Measurements from ENCODE around the gene CACNB2.

The CACNB2 gene

DNA sequence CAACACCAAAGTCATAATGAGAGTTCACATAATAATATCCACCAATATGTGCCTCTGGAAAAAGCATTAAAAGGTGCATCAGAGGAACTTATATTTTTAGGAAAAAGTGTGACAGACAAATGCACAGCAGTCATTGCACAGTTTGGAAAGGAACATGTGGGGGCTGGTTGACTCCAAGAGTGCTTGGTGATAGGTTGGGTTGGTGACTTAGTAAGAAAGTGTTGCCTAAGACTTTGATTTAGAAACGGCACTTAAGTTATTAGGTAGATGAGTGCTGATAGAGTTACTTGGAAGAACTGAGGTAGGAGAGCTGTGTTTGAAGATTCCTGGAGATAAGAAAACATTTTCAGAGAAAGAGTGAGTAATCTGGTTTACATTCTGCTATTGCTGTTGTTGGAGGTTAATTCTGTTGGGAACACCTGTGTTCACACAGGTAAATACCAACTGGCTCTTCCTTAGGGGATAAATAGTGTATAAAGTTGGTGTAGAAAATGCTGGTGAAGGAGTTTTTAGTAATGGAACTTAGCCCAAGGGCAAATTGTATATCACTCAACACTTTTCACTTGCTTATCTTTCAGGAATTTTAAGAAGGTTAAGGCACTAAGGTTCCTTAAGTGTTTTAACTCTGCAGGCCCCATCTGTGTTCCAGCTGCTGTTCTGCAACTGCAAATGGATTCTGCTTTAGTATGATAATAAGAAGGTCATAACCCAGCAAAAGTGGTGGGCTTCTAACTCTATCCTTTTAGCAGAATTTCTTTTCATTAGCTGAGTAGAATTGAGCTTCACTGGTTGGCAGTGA lies 315.1 kb downstream of the CACNB2 start:
- no peak for DNase-seq (ENCODE audit: low spot score)

DNA sequence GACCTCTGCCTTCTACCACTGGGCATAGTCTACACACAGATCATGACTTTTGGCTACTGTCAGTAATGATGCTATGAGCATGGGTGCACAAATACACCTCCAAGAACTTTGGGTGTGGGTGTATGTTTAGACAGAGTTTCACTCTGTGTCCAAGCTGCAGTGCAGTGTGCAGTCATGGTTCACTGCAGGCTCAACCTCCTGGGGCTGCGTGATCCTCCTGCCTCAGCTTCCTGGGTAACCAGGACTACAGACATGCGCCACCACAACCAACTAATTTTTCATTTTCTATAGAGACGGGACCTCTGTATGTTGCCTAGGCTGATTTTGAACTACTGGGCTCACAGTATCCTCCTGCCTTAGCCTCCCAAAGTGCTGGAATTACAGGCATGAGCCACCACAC lies 316.8 kb downstream of the CACNB2 start:
- DNase-seq (ENCODE audit: low spot score), result no peak

DNA sequence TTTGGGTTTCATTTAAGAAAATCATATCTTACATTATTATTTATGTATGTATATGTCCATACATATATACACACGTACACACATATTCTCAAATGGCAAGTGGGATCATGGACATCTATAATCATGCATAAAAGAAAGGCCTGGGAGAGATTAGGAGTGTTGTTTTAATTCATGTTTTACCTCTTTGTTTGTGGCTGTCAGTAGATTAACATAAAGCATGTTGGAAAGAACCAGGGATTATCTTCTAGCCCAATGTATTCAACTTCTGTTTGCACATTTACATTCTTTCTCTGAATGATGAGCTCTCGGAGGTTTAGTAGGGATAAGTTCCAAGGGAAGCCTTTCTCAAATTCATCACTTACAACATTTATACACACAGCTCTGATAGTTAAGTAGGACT lies 319.8 kb downstream of the CACNB2 start:
- DNase-seq (ENCODE audit: low spot score), result no peak

DNA sequence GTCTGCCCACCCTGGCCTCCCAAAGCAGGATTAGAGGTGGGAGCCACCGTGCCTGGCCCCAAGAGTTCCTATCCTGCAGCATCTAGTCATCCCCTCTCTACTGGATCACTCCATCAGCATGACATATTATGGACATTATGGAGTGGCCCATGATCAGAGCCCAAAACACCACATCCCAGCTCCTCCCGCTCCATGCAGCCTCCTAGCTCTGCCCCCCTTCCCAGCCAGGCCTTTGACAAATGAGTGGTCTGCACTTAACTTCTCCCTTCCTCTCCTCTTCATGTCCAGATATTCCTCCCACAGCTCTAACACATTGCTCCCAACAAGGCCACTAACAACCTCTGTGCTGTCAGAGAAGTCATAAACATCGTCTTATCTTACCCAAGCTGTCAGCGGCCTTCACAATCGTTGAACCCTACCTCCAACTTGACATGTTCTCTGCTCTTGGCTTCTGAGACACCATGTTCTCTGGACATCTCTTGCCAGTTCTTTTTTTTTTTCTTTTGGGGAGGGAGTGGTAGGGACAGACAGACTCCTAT lies 323.5 kb downstream of the CACNB2 start:
- DNase-seq (ENCODE audit: low spot score), result no peak

DNA sequence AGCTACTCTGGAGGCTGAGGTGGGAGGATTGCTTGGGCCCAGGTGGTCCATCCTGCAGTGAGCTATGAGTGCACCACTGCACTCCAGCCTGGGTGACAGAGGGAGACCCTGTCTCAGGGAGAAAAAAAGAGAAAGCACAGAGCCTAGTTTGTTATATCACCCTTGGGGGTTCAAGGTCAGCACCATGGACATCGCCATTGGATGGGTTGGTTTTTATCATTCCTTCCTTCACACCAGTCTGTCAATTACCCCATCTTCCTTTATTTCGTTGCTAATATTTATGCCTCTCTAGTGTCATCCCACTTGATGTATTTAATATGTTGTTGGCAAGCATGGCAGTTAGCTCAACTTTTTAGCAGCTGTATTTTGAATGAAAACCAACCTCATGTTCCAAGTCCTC lies 328.9 kb downstream of the CACNB2 start:
- DNase-seq (ENCODE audit: low spot score), result no peak

DNA sequence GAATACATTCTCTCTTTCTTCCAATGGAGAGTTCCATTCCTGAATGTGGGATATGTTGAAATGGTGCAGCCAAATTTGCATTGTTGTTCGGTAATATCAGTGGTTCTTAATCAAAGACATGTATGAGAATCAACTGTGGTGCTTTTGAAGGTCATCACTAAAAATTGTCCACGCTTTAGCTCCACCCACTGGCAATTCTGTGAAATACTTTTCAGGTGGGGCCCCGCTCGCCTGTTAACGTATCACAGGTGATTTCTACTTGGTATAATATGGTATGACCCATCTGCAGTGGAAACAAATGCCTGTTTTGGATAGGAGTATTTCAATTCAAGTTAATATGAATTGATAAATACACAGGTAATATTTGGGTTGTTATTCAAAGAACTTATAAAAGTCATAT lies 332.8 kb downstream of the CACNB2 start:
- DNase-seq (ENCODE audit: low spot score), result no peak

DNA sequence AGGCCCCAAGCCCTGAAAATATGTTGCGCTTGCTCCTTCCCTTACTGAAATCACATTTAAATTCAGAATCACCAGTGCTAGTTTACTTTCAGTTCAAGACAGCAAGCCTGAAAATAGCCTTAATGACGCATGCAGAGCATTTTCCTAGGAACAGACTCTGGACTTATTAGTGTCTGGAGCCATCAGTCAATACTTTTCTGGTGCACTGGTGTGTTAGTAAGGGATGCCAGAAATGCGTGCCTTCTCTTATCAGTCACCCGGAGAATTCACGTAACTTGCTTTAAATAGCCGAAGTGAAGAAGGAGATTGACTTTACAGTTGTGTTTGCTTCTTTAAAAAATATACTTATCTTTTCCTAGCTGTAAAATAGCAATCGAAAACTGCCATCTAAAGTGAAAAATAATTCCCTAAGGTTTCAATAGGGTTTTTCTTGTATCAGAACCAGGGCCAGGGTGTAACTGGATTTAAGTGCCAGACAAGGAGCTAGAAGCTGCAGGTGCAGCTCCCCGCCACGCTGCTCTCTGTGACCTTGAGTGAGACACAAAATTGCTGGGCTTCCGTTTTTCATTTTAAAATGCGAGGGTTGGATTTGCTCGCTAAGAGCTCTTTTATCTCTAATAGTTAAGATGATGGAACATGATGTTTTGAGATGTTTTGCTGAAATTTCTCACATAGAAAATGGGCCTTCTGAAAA lies 333.3 kb downstream of the CACNB2 start:
- DNase-seq (ENCODE audit: low spot score), result no peak

DNA sequence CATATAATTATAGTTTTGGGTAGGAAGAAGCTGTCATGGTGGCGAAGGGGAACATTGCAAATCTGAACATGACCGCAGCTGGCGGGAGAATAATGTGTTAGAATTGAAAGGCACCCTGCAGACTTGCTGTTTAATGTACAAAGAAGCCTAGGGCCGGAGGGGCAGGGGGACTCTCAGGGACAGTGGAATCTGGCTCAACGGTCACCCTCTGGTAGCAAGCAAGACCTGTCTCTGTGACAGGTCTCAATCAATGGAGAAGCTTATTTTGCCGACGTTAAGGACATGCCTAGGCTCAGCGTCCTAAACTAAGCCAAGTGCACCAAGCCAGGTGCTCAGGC lies 333.9 kb downstream of the CACNB2 start:
- no peak for DNase-seq (ENCODE audit: low spot score)

DNA sequence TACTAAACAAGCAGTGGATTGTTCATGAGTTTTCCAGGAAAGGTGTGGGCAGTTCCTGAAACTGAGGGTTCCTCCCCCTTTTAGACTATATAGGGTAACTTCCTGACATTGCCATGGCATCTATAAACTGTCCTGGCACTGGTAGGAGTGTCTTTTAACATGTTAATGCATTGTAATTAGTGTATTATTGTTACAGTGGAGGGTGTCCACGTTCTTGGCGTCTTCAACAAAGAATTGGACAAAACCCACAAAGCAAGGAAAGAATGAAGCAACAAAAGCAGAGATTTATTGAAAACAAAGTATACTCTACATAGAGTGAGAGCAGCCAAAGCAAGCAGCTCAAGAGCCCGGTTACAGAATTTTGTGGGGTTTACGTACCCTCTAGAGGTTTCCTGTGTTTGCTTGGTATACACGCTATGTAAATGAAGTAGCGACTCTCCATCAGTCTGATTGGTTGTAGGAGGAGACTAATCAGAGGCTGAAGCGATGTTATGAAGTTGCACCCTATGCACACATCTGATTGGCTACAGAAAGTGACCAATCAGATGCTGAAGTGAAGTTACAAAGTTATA lies 335.9 kb downstream of the CACNB2 start:
- no peak for DNase-seq (ENCODE audit: low spot score)

DNA sequence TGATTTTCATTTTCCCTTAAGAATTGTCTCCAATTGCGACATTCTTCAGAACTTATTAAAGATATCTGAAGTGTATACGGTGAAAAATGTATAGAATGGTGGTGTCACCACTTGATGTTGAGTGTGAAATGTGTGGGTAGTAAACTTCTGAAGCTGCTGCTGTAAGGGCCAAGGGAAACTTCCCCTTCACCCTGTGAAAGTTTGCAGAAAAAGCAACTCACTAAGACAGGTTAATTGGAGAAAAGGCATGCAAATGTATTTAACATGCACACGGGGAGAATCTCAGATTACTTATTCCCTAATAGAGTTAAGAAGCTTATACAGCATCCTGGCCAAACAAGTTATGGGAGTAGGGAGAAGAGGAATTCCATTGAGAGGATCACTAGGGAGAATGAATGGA lies 338.1 kb downstream of the CACNB2 start:
- DNase-seq (ENCODE audit: low spot score), result no peak

DNA sequence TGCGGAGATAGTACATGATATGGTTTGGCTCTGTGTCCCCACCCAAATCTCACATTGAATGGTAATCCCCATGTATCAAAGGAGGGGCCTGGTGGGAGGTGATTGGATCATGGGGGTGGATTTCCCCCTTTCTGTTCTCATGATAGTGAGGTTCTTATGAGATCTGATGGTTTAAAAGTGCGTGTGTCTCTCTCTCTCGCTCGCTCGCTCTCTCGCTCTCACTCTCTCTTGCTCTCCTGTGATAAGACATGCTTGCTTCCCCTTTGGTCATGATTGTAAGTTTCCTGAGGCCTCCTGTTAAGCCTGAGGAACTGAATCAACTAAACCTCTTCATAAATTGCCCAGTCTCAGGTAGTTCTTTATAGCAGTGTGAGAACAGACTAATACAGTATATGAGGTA lies 339.3 kb downstream of the CACNB2 start:
- no peak for DNase-seq (ENCODE audit: low spot score)

DNA sequence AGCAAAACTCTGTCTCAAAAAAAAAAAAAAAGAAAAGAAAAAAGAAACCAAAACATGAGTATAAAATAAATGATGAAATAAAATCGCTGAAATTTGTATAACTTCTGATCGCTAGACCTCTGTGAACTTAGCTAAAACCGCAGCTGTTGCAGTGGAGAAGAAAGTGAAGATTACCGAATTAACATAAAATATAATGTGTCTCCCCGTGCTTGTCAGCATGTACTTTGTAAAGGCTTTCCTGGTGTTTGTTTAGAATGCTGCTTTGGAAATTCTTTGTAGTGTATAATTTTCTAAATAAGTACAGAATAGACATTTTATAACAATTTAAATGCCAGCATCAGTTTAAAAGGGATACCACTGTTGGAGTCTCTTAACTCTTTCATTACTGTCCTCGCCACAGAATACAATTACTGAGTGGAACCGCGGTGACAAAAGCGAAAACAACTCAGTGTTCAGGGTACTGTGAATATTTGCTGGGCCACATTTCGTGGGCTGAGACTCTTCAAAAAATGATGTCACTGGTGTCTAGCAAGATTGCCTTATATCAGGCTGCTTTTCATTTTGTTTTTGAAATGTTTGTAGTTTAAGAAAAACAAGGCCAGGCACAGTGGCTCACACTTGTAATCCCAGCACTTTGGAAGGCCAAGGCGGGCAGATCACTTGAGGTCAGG lies 343.4 kb downstream of the CACNB2 start:
- DNase-seq (ENCODE audit: low spot score), result no peak

DNA sequence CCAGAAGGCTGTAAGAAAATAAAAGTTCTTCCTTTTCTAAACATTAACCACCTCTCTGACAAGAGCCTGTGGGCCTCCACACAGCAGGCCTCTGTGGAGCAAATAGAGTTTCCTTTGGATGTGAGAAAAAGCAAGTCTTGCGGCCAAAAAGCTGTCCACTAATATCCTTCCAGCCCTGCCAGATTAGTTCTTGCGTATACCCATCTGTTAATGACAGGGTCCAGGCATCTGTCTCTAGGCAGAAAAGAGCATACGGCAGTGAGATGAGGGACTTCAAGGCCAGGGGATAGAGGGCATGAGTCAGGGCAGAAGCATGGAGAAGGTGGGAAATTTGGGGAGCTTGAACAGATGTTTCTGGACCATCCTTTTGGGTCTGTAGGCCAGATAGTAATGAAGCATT lies 346.2 kb downstream of the CACNB2 start:
- DNase-seq (ENCODE audit: low spot score), result no peak

DNA sequence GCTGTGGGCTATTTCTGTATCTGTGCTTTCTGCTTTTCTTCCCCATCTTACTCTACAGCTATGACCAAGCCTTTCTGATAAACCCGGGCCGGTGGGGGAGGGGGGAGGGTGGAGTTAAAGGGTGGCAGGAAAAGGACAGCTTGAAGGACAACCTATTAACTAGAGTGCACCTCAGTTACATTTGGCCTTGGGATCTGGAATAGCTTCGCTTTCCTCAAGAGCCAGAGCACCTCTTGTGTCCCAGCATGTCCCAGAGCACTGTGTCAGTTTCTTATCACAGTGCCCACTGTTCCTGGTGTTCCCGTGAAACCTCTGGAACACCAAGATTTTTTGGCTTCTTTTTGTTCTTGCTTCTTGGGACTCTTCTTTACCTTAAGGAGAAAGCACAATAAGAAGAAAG lies 350.5 kb downstream of the CACNB2 start:
- DNase-seq (ENCODE audit: low spot score), result no peak

DNA sequence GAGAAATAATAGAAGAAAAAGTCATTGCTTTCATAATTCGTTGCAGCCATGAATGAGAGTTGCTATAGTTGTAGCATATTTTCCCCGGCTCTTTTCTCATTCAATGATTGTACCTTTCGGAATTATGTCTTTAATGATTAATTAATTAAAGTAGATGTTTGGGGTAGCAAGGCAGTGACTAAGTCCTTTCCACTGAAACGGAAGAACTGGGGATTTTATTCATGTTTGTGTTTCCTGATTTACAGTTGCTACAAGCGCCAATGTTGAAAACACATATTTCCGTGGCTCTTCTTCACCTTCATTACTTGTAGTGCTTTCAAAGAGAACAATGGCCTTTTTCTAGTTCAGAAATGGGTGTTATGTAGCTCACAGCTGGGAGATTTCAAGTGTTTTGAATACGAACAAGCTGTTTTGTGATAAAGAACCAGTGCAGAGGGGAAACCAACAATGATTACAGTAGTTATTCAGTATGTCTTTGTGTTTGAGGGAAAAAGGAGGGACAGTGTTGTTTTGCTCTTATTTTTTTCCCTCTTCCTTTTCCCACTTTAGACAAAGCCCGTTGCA lies 357.7 kb downstream of the CACNB2 start:
- DNase-seq (ENCODE audit: low spot score), result no peak

DNA sequence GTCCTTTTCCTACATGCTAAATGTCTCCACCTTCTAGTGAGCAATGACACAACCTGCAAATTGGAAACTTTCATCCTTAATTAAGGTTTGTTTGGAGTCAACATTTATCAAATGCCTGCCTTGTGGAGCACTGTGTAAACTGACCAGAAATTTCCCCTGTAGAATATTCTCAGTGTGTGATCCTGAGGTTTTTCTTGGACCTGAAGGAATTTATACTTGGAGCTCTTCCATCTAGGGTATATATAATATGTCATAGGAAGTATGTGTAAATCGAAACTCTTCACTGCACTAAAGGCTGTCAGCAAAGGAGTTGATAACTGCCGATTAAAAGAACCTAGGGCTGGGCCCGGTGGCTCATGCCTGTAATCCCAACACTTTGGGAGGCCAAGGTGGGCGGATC lies 358.8 kb downstream of the CACNB2 start:
- no peak for DNase-seq (ENCODE audit: low spot score)

DNA sequence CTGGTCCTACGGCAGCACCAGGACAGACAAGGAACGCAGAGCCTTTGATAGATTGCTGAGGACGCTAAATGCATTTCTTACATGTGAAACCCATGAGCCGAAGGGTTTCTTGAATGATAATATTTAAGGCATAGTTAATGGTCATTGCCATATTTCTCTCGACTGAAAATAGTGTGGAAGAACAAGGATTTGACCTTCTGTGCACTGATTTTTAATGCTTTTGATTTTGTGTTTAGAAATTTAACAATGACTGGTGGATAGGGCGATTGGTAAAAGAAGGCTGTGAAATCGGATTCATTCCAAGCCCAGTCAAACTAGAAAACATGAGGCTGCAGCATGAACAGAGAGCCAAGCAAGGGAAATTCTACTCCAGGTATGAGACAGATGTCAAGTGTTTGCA lies 360.4 kb downstream of the CACNB2 start:
- DNase-seq (ENCODE audit: low spot score), result no peak

DNA sequence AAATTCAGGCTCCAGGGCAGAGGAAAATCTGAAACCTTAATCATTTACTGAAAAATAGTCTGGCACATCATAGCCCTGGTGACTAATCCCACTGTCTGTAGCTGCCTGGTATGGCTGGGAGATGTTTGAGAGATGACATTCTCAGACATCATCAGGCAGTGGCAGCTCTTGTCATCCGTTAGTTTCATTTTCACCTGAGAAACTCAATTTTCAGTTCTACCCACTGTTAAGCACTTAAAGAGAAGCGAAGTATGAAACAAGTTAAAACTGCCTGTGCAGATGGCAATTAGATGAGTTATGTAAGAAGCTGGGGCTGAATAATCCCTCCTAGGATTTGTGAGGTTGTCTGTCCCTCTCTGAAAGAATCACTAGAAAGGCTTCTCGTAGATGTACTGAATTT lies 361.0 kb downstream of the CACNB2 start:
- DNase-seq (ENCODE audit: low spot score), result peak; percentile 18

DNA sequence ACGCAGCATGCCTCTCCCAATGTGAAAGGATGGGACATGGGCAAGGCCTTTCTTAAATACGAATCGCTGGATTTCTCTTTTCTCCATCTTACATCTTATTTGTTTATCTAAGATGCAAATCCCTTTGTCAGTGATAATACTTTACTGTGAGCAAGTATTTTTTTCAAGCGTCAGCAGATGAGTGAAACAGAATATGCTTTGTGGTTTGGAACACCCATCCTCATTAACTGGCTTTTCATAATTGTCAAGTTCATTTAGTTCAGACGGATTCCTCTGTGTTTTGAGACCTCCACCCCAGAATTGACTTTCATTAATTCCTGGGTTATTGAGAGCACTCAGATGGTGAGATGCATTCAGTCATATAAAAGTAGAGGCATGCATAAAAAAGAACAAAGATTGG lies 361.4 kb downstream of the CACNB2 start:
- DNase-seq (ENCODE audit: low spot score), result no peak

DNA sequence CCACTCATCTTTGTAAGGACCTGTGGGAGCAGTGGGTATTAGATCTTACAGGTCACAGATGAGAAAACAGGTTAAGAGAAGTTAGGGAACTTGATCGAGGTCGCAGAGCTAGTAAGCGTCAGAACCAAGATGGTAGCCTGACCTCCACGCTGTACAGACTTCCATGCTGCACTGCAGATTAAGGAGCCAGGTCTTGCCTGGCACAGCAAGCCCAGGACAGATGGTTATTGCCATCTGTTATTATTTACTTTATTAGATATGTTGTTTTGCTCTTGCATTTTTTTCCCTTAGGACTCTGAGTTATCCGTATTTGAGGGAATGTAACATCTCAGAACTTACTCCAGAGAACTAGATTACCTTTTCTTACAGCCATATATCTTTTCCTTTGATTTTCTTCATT lies 363.9 kb downstream of the CACNB2 start:
- no peak for DNase-seq (ENCODE audit: low spot score)

DNA sequence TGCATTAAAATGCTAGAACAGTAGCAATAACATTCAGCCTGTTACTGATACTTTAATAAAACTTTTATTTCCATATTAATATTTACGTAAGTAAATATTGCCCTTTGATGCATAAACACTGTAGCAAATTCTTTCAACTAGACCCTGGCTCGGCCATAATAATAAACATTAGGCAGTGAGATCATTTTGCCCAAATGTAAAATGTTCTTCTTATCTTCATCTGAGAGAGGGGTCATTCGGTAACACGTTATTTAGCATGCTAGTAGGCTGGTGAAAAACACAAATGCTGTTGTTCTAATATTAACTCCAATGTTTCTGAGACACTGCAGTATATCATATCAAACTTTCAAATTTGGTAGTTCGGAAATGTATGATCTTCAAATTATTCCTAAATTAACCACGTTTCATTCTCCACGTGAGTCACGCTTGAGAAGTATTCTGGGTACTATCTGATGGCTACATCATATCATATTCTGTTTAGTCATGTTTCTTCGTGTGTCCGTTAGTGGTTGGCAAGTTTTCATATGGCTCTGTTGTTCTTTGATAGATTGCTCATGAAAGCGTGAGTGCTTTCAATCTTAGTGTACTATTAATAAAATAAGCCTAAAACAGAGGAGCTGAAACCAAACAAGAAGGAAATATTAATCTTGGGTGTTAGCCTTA lies 365.4 kb downstream of the CACNB2 start:
- no peak for DNase-seq (ENCODE audit: low spot score)

DNA sequence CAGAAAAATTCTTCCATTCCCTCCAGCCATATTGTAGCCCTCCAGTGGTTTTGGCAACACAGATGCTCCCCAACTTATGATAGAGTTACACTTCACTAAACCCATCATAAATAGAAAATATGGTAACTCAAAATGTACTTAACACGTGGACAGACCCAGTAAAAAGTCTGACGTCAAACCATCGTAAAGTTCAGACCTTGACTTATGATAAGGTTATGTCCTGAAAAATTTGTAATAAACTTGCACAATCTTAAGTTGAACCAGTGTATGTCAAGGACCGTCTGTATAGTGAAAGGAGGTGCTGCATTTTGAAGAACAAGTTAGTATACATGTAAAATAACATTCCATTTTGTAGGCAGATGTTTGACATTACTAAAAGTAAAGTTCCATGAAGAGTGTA lies 368.4 kb downstream of the CACNB2 start:
- DNase-seq (ENCODE audit: low spot score), result no peak
